ENCODE results near the gene NINJ1. TPM values are rescaled to one million over a fixed set of nuclear protein-coding genes. Genes with fewer than 3 reads are reported as not detected.

The NINJ1 gene
- polyA plus RNA-seq, 1 donor: 78.7 TPM

GRCh38 chr9:93132946-93133680 lies 938 bp downstream of the NINJ1 start:
- peaks cover 38% of the 10 kb centered on the region for H3K4me1 ChIP-seq (ENCODE audit: control insufficient read depth, insufficient read depth, low read length)
- peaks cover 12% of the 10 kb centered on the region for H3K36me3 ChIP-seq (ENCODE audit: control insufficient read depth, insufficient read depth, low read length)
- peak in 1 of 2 donors; percentile 28 for DNase-seq
- peak overlapping the region; percentile 96 for H3K4me3 ChIP-seq (ENCODE audit: low read length)
- no CpG with 5 or more reads among the region's 21 CpGs for WGBS (ENCODE audit: insufficient coverage, low lambda C conversion rate)
- H3K27ac ChIP-seq (ENCODE audit: low read length): peak overlapping the region; percentile 96
- H3K27me3 ChIP-seq (ENCODE audit: control insufficient read depth, insufficient read depth, low read length): no peaks in the 10 kb centered on the region
- peaks cover 3% of the 10 kb centered on the region for H3K9me3 ChIP-seq (ENCODE audit: control insufficient read depth, low read depth, low read length)

DNA sequence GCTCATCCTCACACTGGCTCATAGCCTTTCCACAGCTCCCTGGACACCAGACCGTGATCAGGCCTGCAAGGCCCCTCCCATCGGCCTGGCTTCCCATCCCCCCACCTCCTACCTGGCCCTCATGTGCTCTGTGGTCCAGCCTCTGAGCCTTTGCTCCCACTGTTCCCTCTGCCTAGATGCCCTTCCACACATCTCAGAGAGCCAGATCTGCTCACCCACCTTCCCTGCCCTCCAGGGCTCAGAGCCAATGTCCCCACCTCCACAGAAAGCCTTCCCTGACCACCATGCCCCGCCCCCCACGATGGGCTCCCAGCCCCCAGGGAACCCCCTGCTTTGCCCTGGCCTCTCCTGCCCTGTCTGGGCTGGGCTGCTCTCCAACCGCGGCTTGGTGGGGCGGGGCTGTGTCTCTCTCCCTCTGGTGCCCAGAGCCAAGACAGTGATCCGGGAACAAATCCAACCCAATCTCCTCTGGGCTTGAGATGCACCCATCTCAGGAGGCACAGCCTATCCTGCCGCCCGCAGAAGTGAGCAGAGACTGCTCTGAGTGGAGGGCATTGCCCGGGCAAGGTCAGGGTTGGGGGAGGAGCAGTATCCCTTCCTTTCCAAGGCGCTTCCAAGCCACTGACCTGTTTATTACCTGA lies 1.6 kb downstream of the NINJ1 start:
- Histone ChIP-seq H3K4me1 (ENCODE audit: control insufficient read depth, insufficient read depth, low read length) (peaks cover 44% of the 10 kb centered on the region), H3K4me3 (ENCODE audit: low read length) (peak overlapping the region; percentile 96), H3K36me3 (ENCODE audit: control insufficient read depth, insufficient read depth, low read length) (peaks cover 12% of the 10 kb centered on the region), H3K9me3 (ENCODE audit: control insufficient read depth, low read depth, low read length) (peaks cover 3% of the 10 kb centered on the region), H3K27ac (ENCODE audit: low read length) (peak overlapping the region; percentile 96), H3K27me3 (ENCODE audit: control insufficient read depth, insufficient read depth, low read length) (no peaks in the 10 kb centered on the region)
- no CpG with 5 or more reads among the region's 12 CpGs for WGBS (ENCODE audit: insufficient coverage, low lambda C conversion rate)
- DNase-seq: peak in 1 of 2 donors; percentile 52

DNA sequence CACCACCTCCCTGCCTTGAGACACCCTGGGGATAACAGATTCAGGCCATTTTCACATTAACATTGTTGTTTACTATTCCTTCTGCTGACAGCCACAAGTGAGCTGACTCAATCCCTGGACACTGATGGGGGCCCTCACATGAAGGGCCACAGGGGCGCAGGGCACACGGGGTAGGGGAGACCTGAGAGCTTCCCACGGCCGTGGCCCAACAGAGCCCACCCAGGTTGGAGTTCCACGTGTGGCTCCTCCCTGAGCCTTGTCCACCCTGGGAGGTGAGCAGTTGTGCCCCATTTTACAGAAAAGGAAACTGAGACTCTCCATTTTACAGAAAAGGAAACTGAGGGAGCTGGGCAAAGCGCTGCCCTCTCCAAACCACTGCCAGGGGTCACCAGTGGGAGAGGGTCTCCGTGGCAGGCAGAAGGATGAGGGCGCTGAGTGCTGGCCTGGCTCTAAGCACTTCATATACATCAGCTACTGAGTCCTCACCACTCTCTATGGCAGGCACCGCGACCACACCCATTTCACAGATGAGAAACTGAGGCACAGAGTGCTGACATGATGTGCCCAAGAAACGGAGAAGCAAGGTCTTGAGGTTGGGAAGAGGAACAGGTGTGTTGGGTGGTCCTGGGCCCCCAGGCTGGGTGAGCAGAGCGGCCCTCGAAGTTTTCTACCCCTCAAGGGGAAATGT lies 2.3 kb downstream of the NINJ1 start:
- H3K9me3 ChIP-seq (ENCODE audit: control insufficient read depth, low read depth, low read length): peaks cover 3% of the 10 kb centered on the region
- peaks cover 12% of the 10 kb centered on the region for H3K36me3 ChIP-seq (ENCODE audit: control insufficient read depth, insufficient read depth, low read length)
- DNase-seq: no peak
- H3K4me3 ChIP-seq (ENCODE audit: low read length): peak overlapping the region; percentile 96
- peaks cover 50% of the 10 kb centered on the region for H3K4me1 ChIP-seq (ENCODE audit: control insufficient read depth, insufficient read depth, low read length)
- H3K27ac ChIP-seq (ENCODE audit: low read length): peak overlapping the region; percentile 96
- WGBS (ENCODE audit: insufficient coverage, low lambda C conversion rate): no CpG with 5 or more reads among the region's 13 CpGs
- H3K27me3 ChIP-seq (ENCODE audit: control insufficient read depth, insufficient read depth, low read length): no peaks in the 10 kb centered on the region

- Histone ChIP-seq H3K4me1 (ENCODE audit: control insufficient read depth, insufficient read depth, low read length) (peaks cover 56% of the 10 kb centered on the region), H3K36me3 (ENCODE audit: control insufficient read depth, insufficient read depth, low read length) (peaks cover 17% of the 10 kb centered on the region), H3K4me3 (ENCODE audit: low read length) (no peak overlapping the region), H3K9me3 (ENCODE audit: control insufficient read depth, low read depth, low read length) (peaks cover 3% of the 10 kb centered on the region), H3K27ac (ENCODE audit: low read length) (peak overlapping the region; percentile 8), H3K27me3 (ENCODE audit: control insufficient read depth, insufficient read depth, low read length) (no peaks in the 10 kb centered on the region)
- DNase-seq: no peak
- no CpG with 5 or more reads among the region's 15 CpGs for WGBS (ENCODE audit: insufficient coverage, low lambda C conversion rate)
Measured at GRCh38 chr9:93130861-93131481, 3.1 kb downstream of the NINJ1 start.

GRCh38 chr9:93129691-93130500 lies 4.2 kb downstream of the NINJ1 start:
- Histone ChIP-seq H3K4me3 (ENCODE audit: low read length) (no peak overlapping the region), H3K4me1 (ENCODE audit: control insufficient read depth, insufficient read depth, low read length) (peaks cover 51% of the 10 kb centered on the region), H3K9me3 (ENCODE audit: control insufficient read depth, low read depth, low read length) (peaks cover 3% of the 10 kb centered on the region), H3K36me3 (ENCODE audit: control insufficient read depth, insufficient read depth, low read length) (peaks cover 26% of the 10 kb centered on the region), H3K27me3 (ENCODE audit: control insufficient read depth, insufficient read depth, low read length) (no peaks in the 10 kb centered on the region), H3K27ac (ENCODE audit: low read length) (no peak overlapping the region)
- DNase-seq: no peak
- no CpG with 5 or more reads among the region's 11 CpGs for WGBS (ENCODE audit: insufficient coverage, low lambda C conversion rate)

DNA sequence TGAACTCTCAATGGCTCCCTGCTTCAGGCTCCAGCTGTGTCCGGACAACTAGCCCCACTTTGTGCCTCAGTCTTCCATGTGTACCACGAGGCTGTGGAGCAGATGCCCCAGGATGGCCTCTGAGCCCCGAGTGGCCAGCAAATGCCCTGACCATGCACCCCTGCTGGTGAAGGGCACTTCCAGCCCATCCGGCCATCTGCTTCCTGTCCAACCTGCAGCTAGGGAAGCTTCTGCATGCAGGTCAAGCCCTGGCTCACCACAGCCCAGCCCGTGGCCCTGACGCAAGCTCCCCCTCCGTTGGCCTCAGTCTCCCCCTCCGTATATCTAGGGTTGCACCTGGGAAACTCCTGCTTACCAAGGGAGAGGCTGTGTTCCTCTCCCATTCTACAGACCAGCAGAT lies 4.8 kb downstream of the NINJ1 start:
- Histone ChIP-seq H3K4me1 (ENCODE audit: control insufficient read depth, insufficient read depth, low read length) (peaks cover 46% of the 10 kb centered on the region), H3K4me3 (ENCODE audit: low read length) (no peak overlapping the region), H3K36me3 (ENCODE audit: control insufficient read depth, insufficient read depth, low read length) (peaks cover 31% of the 10 kb centered on the region), H3K27me3 (ENCODE audit: control insufficient read depth, insufficient read depth, low read length) (no peaks in the 10 kb centered on the region), H3K9me3 (ENCODE audit: control insufficient read depth, low read depth, low read length) (peaks cover 3% of the 10 kb centered on the region), H3K27ac (ENCODE audit: low read length) (no peak overlapping the region)
- DNase-seq: no peak
- WGBS (ENCODE audit: insufficient coverage, low lambda C conversion rate): no CpG with 5 or more reads among the region's 8 CpGs

- Histone ChIP-seq H3K36me3 (ENCODE audit: control insufficient read depth, insufficient read depth, low read length) (peaks cover 36% of the 10 kb centered on the region), H3K27ac (ENCODE audit: low read length) (no peak overlapping the region), H3K4me1 (ENCODE audit: control insufficient read depth, insufficient read depth, low read length) (peaks cover 46% of the 10 kb centered on the region), H3K4me3 (ENCODE audit: low read length) (no peak overlapping the region), H3K27me3 (ENCODE audit: control insufficient read depth, insufficient read depth, low read length) (no peaks in the 10 kb centered on the region), H3K9me3 (ENCODE audit: control insufficient read depth, low read depth, low read length) (no peaks in the 10 kb centered on the region)
- DNase-seq: no peak
- WGBS (ENCODE audit: insufficient coverage, low lambda C conversion rate): no CpG with 5 or more reads among the region's 10 CpGs
Measured at GRCh38 chr9:93128715-93129224, 5.3 kb downstream of the NINJ1 start.

GRCh38 chr9:93128011-93128714 lies 5.9 kb downstream of the NINJ1 start:
- peaks cover 44% of the 10 kb centered on the region for H3K4me1 ChIP-seq (ENCODE audit: control insufficient read depth, insufficient read depth, low read length)
- no peaks in the 10 kb centered on the region for H3K27me3 ChIP-seq (ENCODE audit: control insufficient read depth, insufficient read depth, low read length)
- no peak overlapping the region for H3K4me3 ChIP-seq (ENCODE audit: low read length)
- no peak for DNase-seq
- H3K36me3 ChIP-seq (ENCODE audit: control insufficient read depth, insufficient read depth, low read length): peaks cover 42% of the 10 kb centered on the region
- H3K27ac ChIP-seq (ENCODE audit: low read length): peak overlapping the region; percentile 79
- no peaks in the 10 kb centered on the region for H3K9me3 ChIP-seq (ENCODE audit: control insufficient read depth, low read depth, low read length)
- WGBS (ENCODE audit: insufficient coverage, low lambda C conversion rate): no CpG with 5 or more reads among the region's 14 CpGs

GRCh38 chr9:93127395-93127911 lies 6.6 kb downstream of the NINJ1 start:
- Histone ChIP-seq H3K27ac (ENCODE audit: low read length) (peak overlapping the region; percentile 79), H3K9me3 (ENCODE audit: control insufficient read depth, low read depth, low read length) (no peaks in the 10 kb centered on the region), H3K36me3 (ENCODE audit: control insufficient read depth, insufficient read depth, low read length) (peaks cover 50% of the 10 kb centered on the region), H3K4me3 (ENCODE audit: low read length) (no peak overlapping the region), H3K4me1 (ENCODE audit: control insufficient read depth, insufficient read depth, low read length) (peaks cover 37% of the 10 kb centered on the region), H3K27me3 (ENCODE audit: control insufficient read depth, insufficient read depth, low read length) (no peaks in the 10 kb centered on the region)
- WGBS (ENCODE audit: insufficient coverage, low lambda C conversion rate): no CpG with 5 or more reads among the region's 8 CpGs
- peak in 1 of 2 donors; percentile 40 for DNase-seq

Data from large intestine (tissue), 3 donors.